Suprapubic skin (tissue), 4 donors: ENCODE results near the gene WWP2. TPM values are rescaled to one million over a fixed set of nuclear protein-coding genes. Genes with fewer than 3 reads are reported as not detected.
"Not testable (repeated sequence)": the region's sequence is repeated elsewhere in the genome, so short reads cannot be mapped to it uniquely, and the experiment has no call there.

Source experiments
- DNase-seq, 2 donors: peaks; one replicate each; pipeline ENCODE4 v3.0.0-alpha.2; 2019; ENCODE audit warnings: low spot score in 2 of 2
- H3K27ac ChIP-seq: fragments of 200-600 bp; sonication (generic); one replicate; pipeline ENCODE4 v1.5.1; 2019
- H3K27me3 ChIP-seq: fragments of 200-600 bp; sonication (generic); one replicate; pipeline ENCODE4 v1.5.1; 2019
- H3K36me3 ChIP-seq: fragments of 200-600 bp; sonication (generic); one replicate; pipeline ENCODE4 v1.5.1; 2019
- H3K4me1 ChIP-seq: fragments of 200-600 bp; sonication (generic); one replicate; pipeline ENCODE4 v1.5.1; 2019
- H3K4me3 ChIP-seq: fragments of 200-600 bp; sonication (generic); one replicate; pipeline ENCODE4 v1.5.1; 2019; ENCODE audit warnings: mild to moderate bottlenecking
- H3K9me3 ChIP-seq: fragments of 200-600 bp; sonication (generic); one replicate; pipeline ENCODE4 v1.5.1; 2019
- CTCF ChIP-seq, 2 donors: fragments of 200-600 bp in 1 of 2; fragments of 450-650 bp in 1 of 2; sonication (generic) in 1 of 2; IDR thresholded peaks; one replicate each; pipeline ENCODE4 v1.5.1; 2016 to 2019; ENCODE audit warnings: antibody characterized with exemption in 2 of 2, mild to moderate bottlenecking in 1 of 2, moderate library complexity in 1 of 2
- EP300 ChIP-seq: sonication (generic); formaldehyde crosslinking; IDR thresholded peaks from one replicate; pipeline ENCODE4 v1.6.1; 2017; ENCODE audit warnings: antibody characterized with exemption
- POLR2A ChIP-seq, 2 donors: fragments of 450-650 bp; IDR thresholded peaks; one replicate each; pipeline ENCODE4 v1.6.1; 2017; ENCODE audit warnings: antibody characterized with exemption in 2 of 2, mild to moderate bottlenecking in 2 of 2, moderate library complexity in 2 of 2
- POLR2AphosphoS5 ChIP-seq, 3 donors: sonication (generic); formaldehyde crosslinking; IDR thresholded peaks; one replicate each; pipeline ENCODE4 v1.6.1; 2017; ENCODE audit warnings: antibody characterized with exemption in 3 of 3
- WGBS: methylation state at CpG from one replicate; pipeline ENCODE4 v1.1.5; 2018; 5-methylcytosine and 5-hydroxymethylcytosine counted together
- total RNA-seq, 4 donors: library from RNA; depleted of rRNA; stranded (reverse); fragments of >200 nt; gene quantifications; one replicate each; pipeline ENCODE4 v1.1.0, GENCODE V29; 2016

Gene WWP2
- total RNA-seq, 4 donors from 2014 or later = 27.1 to 48.9 (median 42.2) TPM

GRCh38 chr16:69942627-69943170, 180.6 kb downstream of the WWP2 start:
- Histone ChIP-seq H3K27ac (no peak overlapping the region), H3K4me3 (no peak overlapping the region), H3K36me3 (peaks cover 40% of the 10 kb centered on the region), H3K4me1 (no peaks in the 10 kb centered on the region), H3K27me3 (no peaks in the 10 kb centered on the region), H3K9me3 (no peaks in the 10 kb centered on the region)
- DNase-seq = no peak
- whole genome bisulfite sequencing = 79% methylated on average over 8 of the region's 8 CpGs
- TF ChIP-seq POLR2AphosphoS5 (IDR thresholded peaks at IDR 0.05) = no peak
- TF ChIP-seq EP300 = no peak
- TF ChIP-seq CTCF (IDR thresholded peaks at IDR 0.05) = no peak
- no peak for TF ChIP-seq POLR2A (IDR thresholded peaks at IDR 0.05)

GRCh38 chr16:69943241-69944036, 181.3 kb downstream of the WWP2 start:
- not testable (repeated sequence) for H3K9me3 ChIP-seq, H3K27me3 ChIP-seq, H3K27ac ChIP-seq, H3K4me3 ChIP-seq, H3K4me1 ChIP-seq
- 69% methylated on average over 13 of the region's 21 CpGs for WGBS
- peaks cover 33% of the 10 kb centered on the region for H3K36me3 ChIP-seq
- DNase-seq = peak in 1 of 2 donors; percentile 58

- H3K4me3 ChIP-seq, H3K36me3 ChIP-seq, H3K27ac ChIP-seq, H3K4me1 ChIP-seq, DNase-seq, H3K27me3 ChIP-seq, H3K9me3 ChIP-seq: not testable (repeated sequence)
- no CpG with 5 or more reads among the region's 17 CpGs for WGBS
Observed at GRCh38 chr16:69950411-69950810, 188.3 kb downstream of the WWP2 start.

- H3K4me1 ChIP-seq, H3K9me3 ChIP-seq, H3K27ac ChIP-seq, H3K36me3 ChIP-seq, H3K27me3 ChIP-seq, H3K4me3 ChIP-seq, DNase-seq: not testable (repeated sequence)
- no CpG with 5 or more reads among the region's 26 CpGs for WGBS
Observed at GRCh38 chr16:69951017-69951671, 189.0 kb downstream of the WWP2 start, which contains the start of gene CLEC18A. Gene CLEC18A (plus strand): TSS chr16:69951334. CDS start chr16:69951367, 33 bp downstream.

GRCh38 chr16:69951672-69952031, 189.5 kb downstream of the WWP2 start:
- H3K4me1 ChIP-seq, H3K27ac ChIP-seq, H3K9me3 ChIP-seq, DNase-seq, H3K36me3 ChIP-seq, H3K27me3 ChIP-seq, H3K4me3 ChIP-seq: not testable (repeated sequence)
- WGBS = no CpG with 5 or more reads among the region's 14 CpGs

GRCh38 chr16:69952116-69952515, 190.0 kb downstream of the WWP2 start:
- not testable (repeated sequence) for H3K27me3 ChIP-seq, H3K4me1 ChIP-seq, H3K4me3 ChIP-seq, DNase-seq, H3K36me3 ChIP-seq, H3K9me3 ChIP-seq, H3K27ac ChIP-seq
- WGBS = no CpG with 5 or more reads among the region's 15 CpGs

- peak in 1 of 2 donors; percentile 56 for DNase-seq
- H3K36me3 ChIP-seq, H3K27ac ChIP-seq, H3K4me3 ChIP-seq, H3K4me1 ChIP-seq, H3K27me3 ChIP-seq, H3K9me3 ChIP-seq: not testable (repeated sequence)
- WGBS = no CpG with 5 or more reads among the region's 24 CpGs
Observed at GRCh38 chr16:69952572-69953355, 190.6 kb downstream of the WWP2 start.

- 88% methylated on average over 13 of the region's 13 CpGs for WGBS
- peak in 1 of 2 donors; percentile 58 for DNase-seq
- not testable (repeated sequence) for H3K4me1 ChIP-seq
Observed at GRCh38 chr16:69954241-69954640, 192.1 kb downstream of the WWP2 start.

GRCh38 chr16:69963312-69963711, 201.2 kb downstream of the WWP2 start:
- not testable (repeated sequence) for DNase-seq, H3K4me1 ChIP-seq
- no CpG with 5 or more reads among the region's 9 CpGs for WGBS

More at GRCh38 chr16:69954241-69954640, 192.1 kb downstream of the WWP2 start:
- H3K9me3 ChIP-seq, H3K27me3 ChIP-seq, H3K36me3 ChIP-seq, H3K4me3 ChIP-seq, H3K27ac ChIP-seq: not testable (repeated sequence)

GRCh38 chr16:69964960-69965660, 203.0 kb downstream of the WWP2 start:
- not testable (repeated sequence) for H3K27me3 ChIP-seq, H3K27ac ChIP-seq, H3K9me3 ChIP-seq, H3K4me1 ChIP-seq, H3K36me3 ChIP-seq
- DNase-seq = peak in 1 of 2 donors; percentile 66
- H3K4me3 ChIP-seq = peak overlapping the region; percentile 44
- WGBS = 85% methylated on average over 6 of the region's 68 CpGs

More at GRCh38 chr16:69963312-69963711, 201.2 kb downstream of the WWP2 start:
- not testable (repeated sequence) for H3K27ac ChIP-seq, H3K9me3 ChIP-seq, H3K4me3 ChIP-seq, H3K36me3 ChIP-seq, H3K27me3 ChIP-seq

- not testable (repeated sequence) for H3K27ac ChIP-seq, H3K9me3 ChIP-seq, H3K4me1 ChIP-seq, DNase-seq, H3K27me3 ChIP-seq, H3K36me3 ChIP-seq
- H3K4me3 ChIP-seq = peak overlapping the region; percentile 44
- no CpG with 5 or more reads among the region's 24 CpGs for WGBS
Observed at GRCh38 chr16:69965661-69966054, 203.5 kb downstream of the WWP2 start.
